Panc1 (cell line): ENCODE results near the gene ZNF107.

Experiments used
- TF ChIP-seq, protein P1 (sequence below): fragments of 450-650 bp; IDR thresholded peaks from 2 replicates; pipeline ENCODE4 v1.5.1; 2017; ENCODE audit warnings: mild to moderate bottlenecking
- TF ChIP-seq, protein P2 (sequence below), 2 experiments: IDR thresholded peaks; 2 replicates each; pipeline ENCODE4 v1.6.1; 2011 to 2012; ENCODE audit warnings: low read depth in 2 of 2, control low read depth in 1 of 2, low read length in 1 of 2, mild to moderate bottlenecking in 1 of 2, moderate library complexity in 1 of 2; ENCODE audit not compliant: insufficient read depth in 1 of 2

GRCh38 chr7:64619705-64620104 lies 46.2 kb upstream of the ZNF107 start:
- TF ChIP-seq, protein P1, sequence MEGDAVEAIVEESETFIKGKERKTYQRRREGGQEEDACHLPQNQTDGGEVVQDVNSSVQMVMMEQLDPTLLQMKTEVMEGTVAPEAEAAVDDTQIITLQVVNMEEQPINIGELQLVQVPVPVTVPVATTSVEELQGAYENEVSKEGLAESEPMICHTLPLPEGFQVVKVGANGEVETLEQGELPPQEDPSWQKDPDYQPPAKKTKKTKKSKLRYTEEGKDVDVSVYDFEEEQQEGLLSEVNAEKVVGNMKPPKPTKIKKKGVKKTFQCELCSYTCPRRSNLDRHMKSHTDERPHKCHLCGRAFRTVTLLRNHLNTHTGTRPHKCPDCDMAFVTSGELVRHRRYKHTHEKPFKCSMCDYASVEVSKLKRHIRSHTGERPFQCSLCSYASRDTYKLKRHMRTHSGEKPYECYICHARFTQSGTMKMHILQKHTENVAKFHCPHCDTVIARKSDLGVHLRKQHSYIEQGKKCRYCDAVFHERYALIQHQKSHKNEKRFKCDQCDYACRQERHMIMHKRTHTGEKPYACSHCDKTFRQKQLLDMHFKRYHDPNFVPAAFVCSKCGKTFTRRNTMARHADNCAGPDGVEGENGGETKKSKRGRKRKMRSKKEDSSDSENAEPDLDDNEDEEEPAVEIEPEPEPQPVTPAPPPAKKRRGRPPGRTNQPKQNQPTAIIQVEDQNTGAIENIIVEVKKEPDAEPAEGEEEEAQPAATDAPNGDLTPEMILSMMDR: no peak
- TF ChIP-seq, protein P2, sequence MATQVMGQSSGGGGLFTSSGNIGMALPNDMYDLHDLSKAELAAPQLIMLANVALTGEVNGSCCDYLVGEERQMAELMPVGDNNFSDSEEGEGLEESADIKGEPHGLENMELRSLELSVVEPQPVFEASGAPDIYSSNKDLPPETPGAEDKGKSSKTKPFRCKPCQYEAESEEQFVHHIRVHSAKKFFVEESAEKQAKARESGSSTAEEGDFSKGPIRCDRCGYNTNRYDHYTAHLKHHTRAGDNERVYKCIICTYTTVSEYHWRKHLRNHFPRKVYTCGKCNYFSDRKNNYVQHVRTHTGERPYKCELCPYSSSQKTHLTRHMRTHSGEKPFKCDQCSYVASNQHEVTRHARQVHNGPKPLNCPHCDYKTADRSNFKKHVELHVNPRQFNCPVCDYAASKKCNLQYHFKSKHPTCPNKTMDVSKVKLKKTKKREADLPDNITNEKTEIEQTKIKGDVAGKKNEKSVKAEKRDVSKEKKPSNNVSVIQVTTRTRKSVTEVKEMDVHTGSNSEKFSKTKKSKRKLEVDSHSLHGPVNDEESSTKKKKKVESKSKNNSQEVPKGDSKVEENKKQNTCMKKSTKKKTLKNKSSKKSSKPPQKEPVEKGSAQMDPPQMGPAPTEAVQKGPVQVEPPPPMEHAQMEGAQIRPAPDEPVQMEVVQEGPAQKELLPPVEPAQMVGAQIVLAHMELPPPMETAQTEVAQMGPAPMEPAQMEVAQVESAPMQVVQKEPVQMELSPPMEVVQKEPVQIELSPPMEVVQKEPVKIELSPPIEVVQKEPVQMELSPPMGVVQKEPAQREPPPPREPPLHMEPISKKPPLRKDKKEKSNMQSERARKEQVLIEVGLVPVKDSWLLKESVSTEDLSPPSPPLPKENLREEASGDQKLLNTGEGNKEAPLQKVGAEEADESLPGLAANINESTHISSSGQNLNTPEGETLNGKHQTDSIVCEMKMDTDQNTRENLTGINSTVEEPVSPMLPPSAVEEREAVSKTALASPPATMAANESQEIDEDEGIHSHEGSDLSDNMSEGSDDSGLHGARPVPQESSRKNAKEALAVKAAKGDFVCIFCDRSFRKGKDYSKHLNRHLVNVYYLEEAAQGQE (IDR thresholded peaks at IDR 0.05; ENCODE audit: insufficient read depth in 1 of 2, low read depth in 2 of 2, low read length in 1 of 2): no peak
